ENCODE measurements around the gene TUT4.

GRCh38 chr1:52582116-52582696 lies 29.3 kb upstream of the TUT4 start:
- TF ChIP-seq CTCF (conservative IDR thresholded peaks at IDR 0.05; ENCODE audit: low read depth, low read length), result no peak
- no peak for TF ChIP-seq EZH2phosphoT487 (IDR thresholded peaks at IDR 0.05; ENCODE audit: borderline replicate concordance, low read length)
